Activated naive CD4-positive, alpha-beta T cell (primary cell): ENCODE results near the gene AQP2.

Source experiments
- DNase-seq, 4 experiments: peaks; one replicate each; lab custom pipeline; 2025; lab: John Stamatoyannopoulos, UW

AQP2 gene, protein sequence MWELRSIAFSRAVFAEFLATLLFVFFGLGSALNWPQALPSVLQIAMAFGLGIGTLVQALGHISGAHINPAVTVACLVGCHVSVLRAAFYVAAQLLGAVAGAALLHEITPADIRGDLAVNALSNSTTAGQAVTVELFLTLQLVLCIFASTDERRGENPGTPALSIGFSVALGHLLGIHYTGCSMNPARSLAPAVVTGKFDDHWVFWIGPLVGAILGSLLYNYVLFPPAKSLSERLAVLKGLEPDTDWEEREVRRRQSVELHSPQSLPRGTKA

DNA sequence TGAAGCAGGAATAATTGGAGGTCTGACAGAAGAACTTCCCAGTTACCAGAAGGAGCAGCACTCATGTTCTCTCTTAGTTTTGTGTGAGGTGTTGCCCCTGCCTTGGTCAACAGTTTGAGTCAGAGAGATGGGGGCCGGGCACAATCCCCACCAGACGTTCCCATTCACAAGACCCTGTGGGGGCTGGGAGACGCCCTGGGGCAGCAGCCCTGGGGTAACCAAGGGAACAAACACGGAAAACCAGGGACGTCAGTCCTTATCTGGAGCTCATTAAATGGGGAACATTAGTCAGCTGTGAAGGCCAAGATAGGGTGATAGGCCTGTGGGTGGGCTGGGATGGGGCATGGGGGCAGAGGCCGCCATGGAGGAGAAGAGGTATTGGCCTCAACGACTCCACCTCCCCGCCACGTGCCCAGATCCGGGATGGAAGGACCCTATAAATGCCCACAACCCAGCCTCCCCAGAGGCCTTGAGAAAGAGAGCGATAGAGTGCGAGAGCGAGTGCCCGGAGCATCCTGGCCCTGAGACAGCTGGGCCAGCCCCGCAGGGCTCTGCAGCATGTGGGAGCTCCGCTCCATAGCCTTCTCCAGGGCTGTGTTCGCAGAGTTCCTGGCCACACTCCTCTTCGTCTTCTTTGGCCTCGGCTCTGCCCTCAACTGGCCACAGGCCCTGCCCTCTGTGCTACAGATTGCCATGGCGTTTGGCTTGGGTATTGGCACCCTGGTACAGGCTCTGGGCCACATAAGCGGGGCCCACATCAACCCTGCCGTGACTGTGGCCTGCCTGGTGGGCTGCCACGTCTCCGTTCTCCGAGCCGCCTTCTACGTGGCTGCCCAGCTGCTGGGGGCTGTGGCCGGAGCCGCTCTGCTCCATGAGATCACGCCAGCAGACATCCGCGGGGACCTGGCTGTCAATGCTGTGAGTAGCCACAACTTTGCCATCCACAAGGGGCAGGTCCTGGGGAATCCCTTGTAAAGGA is at the start of gene AQP2:
Gene AQP2 (plus strand): TSS at position 465 of the 979 bp plus-strand sequence. CDS start 94 bp downstream, at position 559.
- DNase-seq, result no peak

GRCh38 chr12:49901026-49901425 is 49.5 kb upstream of the AQP2 start:
- no peak for DNase-seq

- no peak for DNase-seq
Observed at GRCh38 chr12:49901986-49902385, 48.6 kb upstream of the AQP2 start.

DNA sequence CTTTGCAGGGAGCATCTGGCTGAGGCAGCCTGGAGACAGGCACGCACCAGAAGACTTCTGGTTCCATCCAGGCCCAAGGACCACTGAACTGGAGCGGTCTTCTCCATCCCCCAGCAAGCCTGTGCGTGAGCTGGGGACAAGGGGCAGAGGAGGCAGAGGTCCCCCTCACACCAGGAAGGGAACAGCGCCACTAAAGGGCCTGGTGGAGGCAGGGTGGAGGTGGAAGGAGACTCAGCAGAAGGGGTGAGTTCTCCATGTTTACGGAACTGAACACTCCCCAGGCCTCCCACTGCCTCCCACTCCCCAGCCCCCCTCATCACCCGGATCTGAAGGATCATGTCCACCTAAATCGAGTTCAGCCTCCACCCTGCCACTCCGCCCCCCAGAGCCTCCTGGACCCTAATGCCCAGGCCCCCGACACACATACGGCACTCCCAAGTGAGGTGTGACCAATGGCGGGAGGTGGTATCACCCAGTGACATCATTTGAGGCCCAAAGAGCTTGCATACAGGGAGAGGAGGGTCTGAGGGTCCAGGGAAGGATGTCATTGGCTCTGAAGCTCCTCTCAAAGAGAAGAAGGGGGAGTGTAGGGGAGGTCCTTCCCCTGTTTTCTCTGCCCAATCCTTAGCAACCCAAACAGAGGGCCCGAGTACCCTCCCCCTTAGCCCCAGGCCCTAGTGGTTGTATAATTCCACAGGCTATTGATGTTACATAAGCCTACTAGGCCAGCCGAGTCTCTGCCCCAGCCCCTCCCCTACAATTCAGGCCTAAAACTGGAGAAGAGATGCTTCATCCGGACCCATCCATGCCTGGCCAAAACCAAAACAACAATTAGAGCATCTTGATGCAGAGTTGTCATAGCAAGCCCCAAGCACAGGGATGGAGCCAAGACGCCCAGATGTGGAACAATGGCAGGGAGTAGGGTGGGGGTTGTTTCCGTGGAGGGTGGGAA is 47.9 kb upstream of the AQP2 start:
- DNase-seq, result no peak

DNA sequence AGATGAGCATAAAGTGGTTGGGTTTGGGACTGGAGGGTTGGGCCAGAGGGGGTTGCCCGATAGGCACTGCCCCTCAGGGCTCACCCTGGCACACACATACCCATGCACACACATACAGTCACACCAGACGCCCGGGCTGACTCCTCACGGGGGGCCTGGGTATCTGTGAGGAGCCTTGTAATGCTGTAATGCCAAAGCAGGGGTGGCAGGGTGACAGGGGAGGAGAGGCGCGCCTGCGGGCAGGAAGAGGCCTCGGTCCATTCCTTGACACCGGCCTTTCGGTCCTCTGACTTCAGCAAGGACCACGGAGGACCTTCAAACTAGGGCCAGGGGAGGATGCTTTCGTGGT is 47.2 kb upstream of the AQP2 start:
- no peak for DNase-seq

GRCh38 chr12:49903700-49904423 is 46.7 kb upstream of the AQP2 start, which contains the start of gene FAIM2:
Gene FAIM2, minus strand, starts transcription at chr12:49903900. Its CDS starts 108 bp downstream, at chr12:49903792.
- DNase-seq, result peak in 1 of 4 experiments; percentile 28

DNA sequence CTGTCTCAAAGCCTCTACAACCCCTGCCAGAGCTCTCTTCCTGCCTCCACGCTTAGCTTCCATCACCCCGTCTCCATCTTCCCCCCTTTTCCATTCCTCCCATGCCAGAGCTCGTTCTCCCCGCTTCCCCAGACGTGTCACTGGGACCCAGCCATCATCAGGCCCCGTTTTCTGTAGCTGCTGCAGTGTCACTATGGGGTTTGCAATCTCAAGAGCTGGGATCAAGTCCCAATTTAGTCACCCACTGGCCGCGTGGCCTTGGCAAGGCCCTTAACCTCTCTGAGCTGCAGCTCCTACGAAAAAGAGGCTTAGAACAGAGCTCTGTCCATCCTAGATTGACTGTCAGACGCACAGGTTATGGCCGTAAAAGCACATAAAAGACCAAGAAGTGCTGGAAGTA is 45.9 kb upstream of the AQP2 start:
- DNase-seq, result no peak

DNA sequence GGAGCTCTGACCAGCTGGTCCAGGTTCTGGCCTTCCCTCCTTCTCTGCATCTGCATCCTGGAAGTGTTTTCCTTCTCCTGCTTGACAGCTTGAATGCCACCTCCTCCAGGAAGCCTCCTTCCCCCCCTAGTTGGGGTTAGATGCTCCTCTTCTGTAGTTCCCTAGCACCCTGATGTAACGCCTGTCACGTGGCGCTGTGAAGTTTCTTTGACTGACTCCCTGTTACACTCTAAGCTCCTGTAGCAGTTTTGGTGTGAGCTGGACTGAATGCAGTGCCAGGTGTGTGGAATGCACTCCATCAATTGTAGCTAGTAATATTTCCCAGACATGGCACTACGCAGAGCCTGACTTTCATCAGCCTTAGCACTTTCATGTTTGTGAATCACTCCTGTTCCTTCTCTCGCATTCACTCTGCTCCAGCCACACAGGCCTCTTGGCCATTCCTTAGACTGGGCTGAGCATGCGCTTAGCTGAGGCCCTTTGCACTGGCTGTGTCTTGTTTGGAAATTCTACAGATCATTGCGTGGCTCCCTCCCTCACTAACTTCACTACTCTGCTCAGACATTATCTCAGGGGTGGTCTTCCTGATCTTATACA is 44.7 kb upstream of the AQP2 start:
- no peak for DNase-seq

DNA sequence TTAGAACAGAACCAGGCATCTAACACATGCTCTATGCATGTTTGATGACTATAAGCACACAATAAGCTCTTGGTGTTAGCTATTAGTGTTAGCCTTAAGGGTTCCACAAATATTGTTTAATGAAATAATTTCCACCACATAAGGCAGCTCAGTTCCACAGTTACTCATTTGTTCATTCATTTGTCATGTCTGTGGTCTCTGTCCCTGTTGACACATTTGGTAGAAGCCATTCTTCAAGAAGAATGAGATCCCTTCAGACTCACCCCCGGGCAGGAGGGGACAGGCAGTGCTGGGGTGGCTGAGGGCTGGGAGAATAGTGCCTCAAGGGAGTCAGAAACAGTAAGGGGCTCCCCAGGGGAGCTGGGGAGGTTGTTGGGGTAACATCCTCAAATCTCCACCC is 43.2 kb upstream of the AQP2 start:
- no peak for DNase-seq

DNA sequence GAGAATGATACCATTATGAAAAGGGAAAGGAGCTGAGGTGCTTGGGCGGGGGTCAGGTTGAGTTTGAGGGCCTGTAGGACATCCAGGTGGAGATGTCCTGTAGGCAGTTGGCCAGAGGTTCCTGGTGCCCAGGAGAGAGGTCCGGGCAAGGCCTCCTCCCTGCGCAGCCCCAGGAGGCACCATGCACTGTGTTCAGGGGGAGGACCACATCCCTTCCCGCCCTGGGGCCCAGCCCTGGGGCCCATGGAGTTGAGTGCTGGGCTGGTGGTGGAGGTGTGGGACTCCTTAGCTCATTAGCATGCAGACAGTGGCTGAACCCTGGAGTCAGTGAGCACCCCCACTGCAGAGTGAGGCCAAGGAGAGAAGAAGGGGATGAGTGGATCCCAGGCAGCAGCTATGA is 41.2 kb upstream of the AQP2 start:
- no peak for DNase-seq

DNA sequence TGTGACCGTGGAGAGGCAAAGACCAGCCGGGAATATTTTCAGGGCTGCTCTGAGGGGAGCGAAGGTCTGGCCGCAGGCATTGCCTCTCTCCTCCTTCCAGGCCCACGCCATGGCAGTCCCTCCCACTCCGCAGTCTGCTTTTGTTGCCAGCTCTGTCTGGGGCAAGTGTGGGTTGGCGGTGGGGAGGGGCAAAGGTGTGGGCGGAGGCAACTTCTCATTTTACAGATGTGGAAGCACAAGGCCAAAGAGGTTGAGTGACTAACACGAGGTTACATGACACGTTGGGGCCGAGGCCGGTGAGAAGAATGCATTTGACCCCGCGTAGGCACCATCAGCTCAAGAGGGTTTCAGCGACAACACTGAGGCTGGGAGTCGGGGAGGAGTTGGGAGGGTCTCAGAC is 40.7 kb upstream of the AQP2 start:
- DNase-seq, result no peak

GRCh38 chr12:49910331-49911212 is 40.0 kb upstream of the AQP2 start:
- DNase-seq, result no peak

DNA sequence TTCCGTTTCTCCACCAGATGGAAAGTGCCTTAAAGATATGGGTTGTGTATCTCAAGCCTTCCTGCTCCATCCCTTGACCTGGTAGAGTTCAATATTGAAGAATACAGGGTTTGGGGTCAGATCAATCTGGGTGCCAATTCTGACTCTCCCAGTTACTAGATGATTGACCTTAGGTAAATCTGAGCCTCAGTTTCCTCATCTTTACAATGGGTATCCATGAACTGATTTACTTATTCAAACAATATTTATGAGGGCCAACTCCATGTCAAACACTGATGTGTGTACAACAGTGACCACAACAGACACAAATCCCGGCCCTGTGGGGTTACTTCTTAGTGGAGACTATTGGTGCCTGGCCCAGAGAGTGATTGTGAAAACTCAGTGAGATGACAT is 39.3 kb upstream of the AQP2 start:
- no peak for DNase-seq

DNA sequence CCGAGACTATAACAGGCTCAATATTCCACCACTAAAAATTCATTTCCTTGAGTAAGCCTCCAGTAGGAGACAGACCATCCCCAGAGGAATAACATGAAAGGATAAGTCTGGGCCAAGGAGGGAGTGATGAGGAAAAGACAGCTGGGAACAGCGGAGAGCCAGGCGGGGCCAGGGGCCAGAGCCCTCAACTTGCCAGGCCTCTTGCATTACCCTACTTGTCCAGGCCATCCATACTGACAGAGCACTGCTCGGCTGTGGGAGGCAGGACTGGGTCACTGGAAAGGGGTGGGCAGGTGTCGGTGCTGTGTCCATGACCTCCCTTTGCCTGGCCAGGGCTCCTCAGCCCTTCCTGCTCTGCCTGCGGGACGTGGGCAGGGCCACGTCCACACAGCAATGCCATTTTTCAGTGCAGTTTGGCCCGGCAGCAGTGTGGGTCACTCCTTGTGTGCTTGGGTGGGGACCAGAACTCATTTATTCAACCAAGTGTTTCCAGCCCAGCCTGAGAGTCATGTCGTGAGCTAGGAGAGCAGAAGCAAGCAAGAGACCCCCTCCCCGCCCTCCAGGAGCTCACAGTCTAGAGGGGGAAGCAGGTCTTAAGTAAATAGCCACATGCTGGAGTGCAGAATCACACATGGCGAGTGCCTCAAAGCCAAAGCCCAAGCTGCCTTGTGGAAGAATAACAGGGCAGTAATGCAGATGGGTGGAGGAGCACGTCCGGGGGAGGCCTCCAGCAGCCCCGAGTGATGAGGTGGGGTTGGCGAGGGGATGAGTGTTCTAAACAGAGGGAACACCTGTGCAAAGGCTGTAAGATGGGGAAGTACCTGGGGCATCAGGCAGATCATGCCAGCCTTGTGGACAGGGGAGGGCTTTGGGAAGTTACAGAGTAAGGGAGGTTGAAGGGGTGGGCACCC is 37.9 kb upstream of the AQP2 start:
- DNase-seq, result no peak

DNA sequence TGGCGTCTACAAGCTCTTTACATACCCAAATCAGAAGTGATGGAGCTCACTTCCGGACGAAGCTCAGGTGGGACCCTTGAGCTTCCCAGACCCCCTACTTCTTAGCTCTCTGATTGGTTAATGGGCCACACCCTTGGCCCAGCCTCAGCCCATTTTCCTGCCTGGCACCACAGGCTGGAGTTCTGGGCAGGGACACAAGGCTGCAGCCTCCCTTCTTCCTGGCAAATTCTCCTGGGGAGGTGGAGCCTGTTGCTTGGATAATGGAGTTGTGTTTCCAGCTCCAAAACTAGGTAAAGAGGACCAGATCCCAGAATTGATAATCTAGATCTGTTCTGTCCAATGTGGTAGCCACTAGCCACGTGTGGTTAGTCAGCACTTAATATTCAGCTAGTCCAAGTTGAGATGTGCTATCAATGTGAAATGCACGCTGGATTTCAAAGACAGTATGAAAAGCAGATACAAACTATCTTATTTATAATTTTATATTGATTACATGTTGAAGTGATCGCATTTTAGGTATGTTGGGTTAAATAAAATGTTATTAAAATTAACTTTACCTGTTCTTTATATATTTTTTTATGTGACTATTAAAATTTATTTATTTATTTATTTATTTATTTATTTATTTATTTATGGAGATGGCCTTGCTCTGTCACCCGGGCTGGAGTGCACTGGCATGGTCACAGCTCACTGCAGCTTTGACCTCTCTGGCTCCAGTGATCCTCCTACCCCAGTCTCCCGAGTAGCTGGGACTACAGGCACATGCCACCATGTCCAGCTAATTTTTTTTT is 34.2 kb upstream of the AQP2 start:
- no peak for DNase-seq

GRCh38 chr12:49917166-49917787 is 33.3 kb upstream of the AQP2 start:
- no peak for DNase-seq

DNA sequence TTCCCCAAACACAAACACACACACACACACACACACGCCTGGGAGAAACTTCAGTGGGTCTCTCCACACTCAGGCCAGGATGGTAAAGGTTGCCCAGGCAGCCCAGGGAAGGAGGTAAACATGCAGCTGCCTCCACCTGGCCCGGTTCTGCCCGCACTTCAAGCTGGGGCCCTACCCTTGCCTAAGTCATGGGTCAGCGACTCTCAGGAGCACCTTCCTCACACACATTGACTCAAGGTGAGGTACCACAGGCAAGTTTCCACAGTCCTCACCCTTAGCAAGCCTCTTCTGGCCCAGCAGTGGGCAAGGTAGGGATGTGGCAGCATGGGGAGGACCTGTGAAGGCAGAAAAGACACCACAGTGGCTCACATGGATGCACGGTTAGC is 32.8 kb upstream of the AQP2 start:
- DNase-seq, result no peak
